HepG2 (cell line): Measurements from ENCODE around the gene KRTAP12-2. TPM values are rescaled to one million over a fixed set of nuclear protein-coding genes. Genes with fewer than 3 reads are reported as not detected.

Source experiments
- CREBL2 ChIP-seq: sonication (generic); formaldehyde crosslinking; IDR thresholded peaks from 2 replicates; pipeline ENCODE4 v1.8.1; 2023; ENCODE audit warnings: missing genetic modification reagents, mild to moderate bottlenecking, borderline replicate concordance
- CREM ChIP-seq, 2 experiments: sonication (generic) in 1 of 2; formaldehyde crosslinking in 1 of 2; IDR thresholded peaks; 2 replicates each; pipeline versions ENCODE4 v1.4.0 to v1.6.1; 2016 to 2020; ENCODE audit warnings: antibody characterized with exemption in 1 of 2, mild to moderate bottlenecking in 1 of 2, missing genetic modification reagents in 1 of 2
- HMG20B ChIP-seq: conservative IDR thresholded peaks from 2 replicates; pipeline ENCODE4 v1.6.1; 2016; ENCODE audit warnings: missing genetic modification reagents, missing compliant biosample characterization
- HOXA9 ChIP-seq: sonication (generic); formaldehyde crosslinking; IDR thresholded peaks from 2 replicates; pipeline ENCODE4 v1.8.1; 2022; ENCODE audit warnings: missing genetic modification reagents, mild to moderate bottlenecking, moderate library complexity, borderline replicate concordance
- IKZF4 ChIP-seq: sonication (generic); formaldehyde crosslinking; IDR thresholded peaks from 2 replicates; pipeline ENCODE4 v1.5.1; 2020; ENCODE audit warnings: borderline replicate concordance, mild to moderate bottlenecking, low read depth, missing genetic modification reagents; ENCODE audit errors: not compliant biosample characterization
- MEIS2 ChIP-seq: sonication (generic); formaldehyde crosslinking; IDR thresholded peaks from 2 replicates; pipeline ENCODE4 v1.9.0; 2021; ENCODE audit warnings: mild to moderate bottlenecking, missing genetic modification reagents
- ONECUT2 ChIP-seq: sonication (generic); formaldehyde crosslinking; IDR thresholded peaks from 2 replicates; pipeline ENCODE4 v1.4.0; 2020; ENCODE audit warnings: missing genetic modification reagents
- PITX1 ChIP-seq: sonication (generic); formaldehyde crosslinking; IDR thresholded peaks from 2 replicates; pipeline ENCODE4 v1.5.1; 2020; ENCODE audit warnings: mild to moderate bottlenecking, missing genetic modification reagents
- PTBP1 ChIP-seq: fragments of 200-400 bp; formaldehyde crosslinking; IDR thresholded peaks from 2 replicates; pipeline ENCODE4 v1.6.1; 2018; ENCODE audit warnings: low read length, low read depth; ENCODE audit not compliant: poor library complexity, severe bottlenecking
- ZNF260 ChIP-seq: sonication (generic); formaldehyde crosslinking; IDR thresholded peaks from 2 replicates; pipeline ENCODE4 v1.4.0; 2020; ENCODE audit warnings: missing genetic modification reagents, low read depth, mild to moderate bottlenecking, borderline replicate concordance
- ZNF333 ChIP-seq: sonication (generic); formaldehyde crosslinking; IDR thresholded peaks from 2 replicates; pipeline ENCODE4 v1.4.0; 2020; ENCODE audit warnings: mild to moderate bottlenecking, missing genetic modification reagents, borderline replicate concordance
- polyA plus RNA-seq, 8 experiments: library from polyadenylated mRNA; depleted of rRNA in 3 of 8; stranded (reverse) in 7 of 8; unstranded in 1 of 8; fragments of >200 nt; fragmentation: Illumina TruSeq in 4 of 8; extraction: Trizol in 4 of 8; gene quantifications; 2 replicates each; pipeline versions ENCODE4 v1.2.1 to v1.2.3, GENCODE V29; 2011 to 2016; ENCODE audit warnings: low read depth in 4 of 8, missing spikeins in 1 of 8, mixed read lengths in 1 of 8; ENCODE audit not compliant: insufficient read depth in 1 of 8
- total RNA-seq, 5 experiments: library from RNA; depleted of rRNA; stranded (reverse); fragments of >200 nt; fragmentation: Illumina TruSeq; extraction: Trizol; gene quantifications; 2 replicates each; pipeline ENCODE4 v1.2.3, GENCODE V29; 2016; ENCODE audit warnings: low read depth in 1 of 5
- TF ChIP-seq, protein P1 (sequence below): sonication (generic); formaldehyde crosslinking; IDR thresholded peaks from 2 replicates; pipeline ENCODE4 v1.5.0; 2020; ENCODE audit warnings: missing genetic modification reagents
- TF ChIP-seq, protein P2 (sequence below): sonication (generic); formaldehyde crosslinking; IDR thresholded peaks from 2 replicates; pipeline ENCODE4 v1.4.0; 2020; ENCODE audit warnings: mild to moderate bottlenecking, missing genetic modification reagents
- TF ChIP-seq, protein P3 (sequence below): sonication (generic); formaldehyde crosslinking; IDR thresholded peaks from 2 replicates; pipeline ENCODE4 v1.4.0; 2020; ENCODE audit warnings: mild to moderate bottlenecking, missing genetic modification reagents

KRTAP12-2 gene
- total and polyA plus RNA-seq, 2 of the 13 experiments (the other 11 are each of a cell fraction or from before 2014, with no cell fraction given), result not detected

GRCh38 chr21:44714905-44715304, 48.2 kb upstream of the KRTAP12-2 start (continued):
- TF ChIP-seq ZNF333 (CRISPR knock-in tag), result no peak
- no peak for TF ChIP-seq PITX1 (CRISPR knock-in tag)
- no peak for TF ChIP-seq ZNF260 (CRISPR knock-in tag)
- TF ChIP-seq HMG20B (CRISPR knock-in tag), result no peak
- no peak for TF ChIP-seq PTBP1
- no peak for TF ChIP-seq MEIS2 (CRISPR knock-in tag)
- TF ChIP-seq, protein P1, sequence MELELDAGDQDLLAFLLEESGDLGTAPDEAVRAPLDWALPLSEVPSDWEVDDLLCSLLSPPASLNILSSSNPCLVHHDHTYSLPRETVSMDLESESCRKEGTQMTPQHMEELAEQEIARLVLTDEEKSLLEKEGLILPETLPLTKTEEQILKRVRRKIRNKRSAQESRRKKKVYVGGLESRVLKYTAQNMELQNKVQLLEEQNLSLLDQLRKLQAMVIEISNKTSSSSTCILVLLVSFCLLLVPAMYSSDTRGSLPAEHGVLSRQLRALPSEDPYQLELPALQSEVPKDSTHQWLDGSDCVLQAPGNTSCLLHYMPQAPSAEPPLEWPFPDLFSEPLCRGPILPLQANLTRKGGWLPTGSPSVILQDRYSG, result no peak
- TF ChIP-seq, protein P2, sequence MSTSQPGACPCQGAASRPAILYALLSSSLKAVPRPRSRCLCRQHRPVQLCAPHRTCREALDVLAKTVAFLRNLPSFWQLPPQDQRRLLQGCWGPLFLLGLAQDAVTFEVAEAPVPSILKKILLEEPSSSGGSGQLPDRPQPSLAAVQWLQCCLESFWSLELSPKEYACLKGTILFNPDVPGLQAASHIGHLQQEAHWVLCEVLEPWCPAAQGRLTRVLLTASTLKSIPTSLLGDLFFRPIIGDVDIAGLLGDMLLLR (CRISPR knock-in tag), result no peak
- TF ChIP-seq, protein P3, sequence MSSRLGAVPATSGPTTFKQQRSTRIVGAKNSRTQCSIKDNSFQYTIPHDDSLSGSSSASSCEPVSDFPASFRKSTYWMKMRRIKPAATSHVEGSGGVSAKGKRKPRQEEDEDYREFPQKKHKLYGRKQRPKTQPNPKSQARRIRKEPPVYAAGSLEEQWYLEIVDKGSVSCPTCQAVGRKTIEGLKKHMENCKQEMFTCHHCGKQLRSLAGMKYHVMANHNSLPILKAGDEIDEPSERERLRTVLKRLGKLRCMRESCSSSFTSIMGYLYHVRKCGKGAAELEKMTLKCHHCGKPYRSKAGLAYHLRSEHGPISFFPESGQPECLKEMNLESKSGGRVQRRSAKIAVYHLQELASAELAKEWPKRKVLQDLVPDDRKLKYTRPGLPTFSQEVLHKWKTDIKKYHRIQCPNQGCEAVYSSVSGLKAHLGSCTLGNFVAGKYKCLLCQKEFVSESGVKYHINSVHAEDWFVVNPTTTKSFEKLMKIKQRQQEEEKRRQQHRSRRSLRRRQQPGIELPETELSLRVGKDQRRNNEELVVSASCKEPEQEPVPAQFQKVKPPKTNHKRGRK, result no peak
- TF ChIP-seq HOXA9 (CRISPR knock-in tag), result no peak
- TF ChIP-seq CREM (IDR thresholded peaks at IDR 0.05), result no peak
- TF ChIP-seq CREM (CRISPR knock-in tag; IDR thresholded peaks at IDR 0.05), result no peak
- no peak for TF ChIP-seq ONECUT2 (CRISPR knock-in tag)
- no peak for TF ChIP-seq CREBL2 (CRISPR knock-in tag)
- TF ChIP-seq IKZF4, result no peak
